Measurements from ENCODE around the gene COPS8.

COPS8 gene

GRCh38 chr2:237066396-237066795 is 19.3 kb upstream of the COPS8 start:
- no peak for DNase-seq

DNA sequence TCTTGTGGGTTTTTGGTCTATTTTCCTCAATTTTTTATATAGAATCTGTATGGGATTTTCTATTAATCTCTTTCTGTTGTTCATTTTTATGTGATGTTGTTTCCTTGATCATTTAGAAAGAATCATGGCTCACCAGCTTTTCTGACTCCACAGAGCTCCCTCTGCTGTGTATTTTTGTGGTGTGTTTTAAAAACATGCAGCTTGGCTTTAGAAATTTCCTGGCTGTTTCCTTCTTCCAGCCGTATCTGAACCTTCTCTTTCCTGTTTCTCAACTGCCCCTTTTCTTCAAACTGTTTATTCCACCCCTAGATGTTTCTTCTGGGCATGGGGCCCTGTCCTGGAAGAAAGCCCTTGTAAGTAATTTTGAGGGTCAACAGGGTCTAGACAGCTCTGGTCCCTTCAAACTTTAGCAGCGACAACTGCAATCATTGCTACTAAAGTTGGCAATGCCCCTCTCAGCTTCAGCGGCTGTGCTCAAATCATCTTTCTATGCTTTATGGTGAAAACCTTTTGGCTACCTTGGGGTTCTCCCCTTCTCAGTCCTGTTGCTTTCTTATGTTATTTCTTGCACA is 17.6 kb upstream of the COPS8 start:
- no peak for DNase-seq

GRCh38 chr2:237072067-237072931 is 13.4 kb upstream of the COPS8 start:
- DNase-seq: no peak

DNA sequence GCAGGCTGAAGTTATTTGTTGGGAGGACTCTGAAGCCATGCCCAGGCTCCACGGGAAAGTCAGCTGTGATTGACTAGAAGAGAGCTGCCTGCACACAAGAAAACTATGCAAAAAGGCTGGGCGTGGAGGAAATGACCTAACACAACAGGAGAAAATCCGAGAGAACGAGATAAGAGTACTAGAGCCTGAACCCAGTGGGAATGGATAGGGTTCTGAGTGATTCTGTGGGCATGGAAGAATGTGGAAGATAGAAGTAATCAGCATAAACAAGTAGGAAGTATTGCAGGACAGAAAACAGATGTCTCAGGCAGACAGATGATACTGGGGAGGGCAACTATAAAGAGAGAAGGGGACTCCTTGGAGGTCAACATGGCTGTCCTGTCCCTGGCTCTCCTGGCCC is 12.1 kb upstream of the COPS8 start:
- DNase-seq: no peak

- DNase-seq: no peak
These were observed 11.3 kb upstream of the COPS8 start for GRCh38 chr2:237074211-237074993.

- no peak for DNase-seq
These were observed 9.7 kb upstream of the COPS8 start for GRCh38 chr2:237075749-237076599.

GRCh38 chr2:237081596-237081995 is 4.1 kb upstream of the COPS8 start:
- no peak for DNase-seq

DNA sequence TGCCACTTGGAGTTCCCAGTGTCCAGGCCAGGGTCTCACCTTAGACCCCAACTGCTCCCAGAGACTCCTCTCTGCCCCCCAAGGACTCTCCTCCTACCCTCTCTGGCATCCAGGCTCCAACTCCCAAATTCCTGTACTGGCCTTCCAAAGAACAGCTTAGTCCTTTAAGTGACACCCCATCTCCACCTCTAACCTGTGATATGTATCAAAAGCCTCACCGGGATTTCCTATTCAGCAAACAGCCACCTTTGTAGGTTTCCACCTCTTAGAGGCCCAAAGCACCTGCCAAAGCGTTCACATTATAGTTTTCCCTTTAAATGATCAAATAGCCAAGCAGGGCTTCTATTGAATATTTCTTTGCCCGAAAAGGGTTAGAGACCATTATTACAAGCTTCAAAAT is 2.7 kb upstream of the COPS8 start:
- no peak for DNase-seq

GRCh38 chr2:237084444-237084843 is 1.2 kb upstream of the COPS8 start:
- no peak for DNase-seq

DNA sequence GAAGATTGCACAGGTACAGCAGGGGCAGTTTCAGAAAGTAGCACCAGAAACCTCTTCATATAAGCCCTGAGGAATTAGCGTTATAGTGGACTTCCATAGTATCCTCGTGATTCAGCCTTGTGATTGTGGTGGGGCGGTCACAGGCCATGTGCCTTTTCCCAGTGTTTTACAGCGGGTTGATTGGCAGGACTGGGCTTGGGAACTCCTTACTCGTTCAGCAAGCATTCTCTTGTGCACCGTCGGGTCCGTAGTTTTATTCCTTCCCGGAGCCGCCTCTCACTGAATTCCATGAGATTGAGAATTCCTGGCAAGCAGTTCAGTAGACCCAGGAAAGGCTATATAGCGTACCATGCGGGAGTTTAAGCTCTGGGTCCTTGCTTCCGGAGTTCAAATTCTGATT is 5.2 kb downstream of the COPS8 start:
- DNase-seq: no peak

DNA sequence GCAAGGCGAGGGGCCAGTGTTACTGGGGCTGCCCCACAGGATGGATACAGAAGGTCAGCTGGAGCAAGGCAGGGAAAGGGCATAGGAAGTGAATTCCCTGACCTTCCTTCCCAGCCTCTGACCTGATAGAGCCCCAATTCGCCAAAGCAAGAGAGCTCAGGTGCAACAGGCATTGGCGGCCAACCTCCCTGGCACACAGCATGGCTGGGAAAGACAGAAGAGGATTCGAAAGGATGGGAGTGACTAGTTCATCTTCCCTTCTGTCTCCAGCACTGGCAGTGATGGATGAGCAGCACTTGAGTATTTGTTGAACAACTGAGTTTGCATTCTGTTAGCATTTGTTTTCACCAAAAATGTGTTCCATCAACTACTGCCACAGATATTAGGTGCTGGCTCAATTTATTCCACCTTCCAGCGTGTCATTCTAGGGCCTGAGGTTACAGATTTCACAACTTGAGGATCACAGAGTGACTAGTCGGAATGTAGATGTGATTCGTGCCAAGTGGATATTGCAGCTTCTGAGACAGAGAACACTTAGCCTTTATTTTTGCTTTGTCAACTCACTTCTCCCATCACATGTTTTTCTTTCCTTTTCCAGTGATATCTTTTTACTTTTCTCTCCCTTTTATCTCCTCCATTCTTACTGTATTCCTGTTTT is 6.2 kb downstream of the COPS8 start:
- no peak for DNase-seq

DNA sequence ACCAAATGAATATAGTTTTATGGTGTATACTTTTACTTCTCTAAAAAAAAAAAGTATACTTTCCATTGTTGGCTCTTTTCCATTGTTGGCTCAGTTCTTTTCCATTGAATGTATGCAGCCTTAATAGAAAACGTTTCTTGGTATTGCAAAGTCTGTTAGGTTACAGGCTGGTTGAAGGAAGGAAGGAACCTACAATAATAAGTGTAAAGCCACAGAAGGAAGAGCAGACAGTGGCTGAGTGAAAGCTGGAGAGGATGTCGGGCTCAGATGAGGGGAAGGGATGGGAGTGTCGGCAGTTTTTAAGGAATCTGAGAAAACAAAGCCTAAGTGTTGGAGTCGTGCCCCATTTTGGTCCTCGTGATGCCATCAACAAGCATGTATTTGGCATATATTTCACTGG is 6.8 kb downstream of the COPS8 start:
- DNase-seq: no peak

- DNase-seq: no peak
These were observed 7.5 kb downstream of the COPS8 start for GRCh38 chr2:237092920-237093781.

GRCh38 chr2:237096201-237096600 is 10.5 kb downstream of the COPS8 start:
- no peak for DNase-seq

DNA sequence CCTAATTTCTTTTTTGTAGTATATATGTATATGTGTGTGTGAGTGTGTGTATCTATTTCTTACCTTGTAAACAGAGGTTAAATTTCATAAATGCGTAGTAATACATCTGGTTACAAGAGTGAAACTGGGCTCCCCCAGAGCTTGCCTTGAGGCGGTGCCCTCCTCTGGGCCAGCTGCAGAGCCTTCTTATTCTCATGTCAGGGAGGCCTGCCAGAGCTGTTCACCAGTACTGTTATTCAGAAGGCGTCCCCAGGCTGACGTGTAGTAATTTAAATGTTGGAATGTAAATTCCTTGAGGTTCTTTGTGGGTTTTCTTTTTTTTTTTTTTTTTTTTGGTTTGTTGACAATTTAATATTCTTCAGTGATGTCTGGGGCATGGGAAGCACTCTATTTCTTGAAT is 11.2 kb downstream of the COPS8 start:
- no peak for DNase-seq

DNA sequence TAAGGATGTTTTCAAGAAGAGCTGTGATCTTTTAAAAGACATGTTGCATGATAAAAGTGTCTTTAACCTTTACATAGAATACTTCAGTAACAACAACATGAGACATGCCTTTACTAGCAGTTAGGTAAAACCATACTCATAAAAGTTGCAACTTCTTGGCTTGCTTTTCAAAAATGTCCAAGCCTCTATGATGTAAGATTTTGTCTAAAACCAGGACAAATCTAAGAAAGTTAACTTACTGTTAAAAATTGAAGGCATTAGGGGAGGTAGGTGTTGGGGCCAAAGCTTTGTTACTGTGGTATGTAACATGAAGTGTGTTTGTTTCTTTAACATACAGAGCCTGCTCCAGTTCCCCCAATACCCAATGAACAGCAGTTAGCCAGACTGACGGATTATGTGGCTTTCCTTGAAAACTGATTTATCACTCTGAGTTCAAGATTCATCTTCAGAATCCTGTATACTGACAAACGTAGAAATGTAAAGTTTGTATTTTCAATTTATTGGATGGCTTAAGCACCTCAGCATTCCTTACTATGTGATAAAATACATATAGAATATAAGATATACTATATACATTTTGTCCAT is 11.7 kb downstream of the COPS8 start:
- no peak for DNase-seq

- no peak for DNase-seq
These were observed 12.4 kb downstream of the COPS8 start for GRCh38 chr2:237097911-237098702.

- no peak for DNase-seq
These were observed 14.1 kb downstream of the COPS8 start for GRCh38 chr2:237099804-237100203.

- no peak for DNase-seq
These were observed 15.7 kb downstream of the COPS8 start for GRCh38 chr2:237101118-237101979.

Data from NCI-H2081 treated with DMSO at 0.1 percent for 48 hours (cell line).